ENCODE data around the gene ATXN1. TPM values are rescaled to one million over a fixed set of nuclear protein-coding genes. Genes with fewer than 3 reads are reported as not detected.

Gene ATXN1
- total RNA-seq, 1 donor from 2014 or later: 3.9 TPM

GRCh38 chr6:16539086-16539931, 222.0 kb downstream of the ATXN1 start:
- no peak for DNase-seq (ENCODE audit: low read depth, low spot score)
- no peak for TF ChIP-seq CTCF (conservative IDR thresholded peaks at IDR 0.05)
- peaks cover 11% of the 10 kb centered on the region for H3K4me1 Mint-ChIP-seq
- H3K36me3 Mint-ChIP-seq (ENCODE audit: low read depth): no peaks in the 10 kb centered on the region
- H3K27me3 Mint-ChIP-seq (ENCODE audit: low read depth): no peaks in the 10 kb centered on the region
- no peak overlapping the region for H3K27ac Mint-ChIP-seq (ENCODE audit: unreplicated experiment)
- H3K4me3 Mint-ChIP-seq: no peak overlapping the region
- no peaks in the 10 kb centered on the region for H3K9me3 Mint-ChIP-seq

- Mint-ChIP-seq H3K27ac (ENCODE audit: unreplicated experiment) (no peak overlapping the region), H3K9me3 (no peaks in the 10 kb centered on the region), H3K27me3 (ENCODE audit: low read depth) (no peaks in the 10 kb centered on the region), H3K36me3 (ENCODE audit: low read depth) (no peaks in the 10 kb centered on the region), H3K4me1 (peaks cover 5% of the 10 kb centered on the region), H3K4me3 (no peak overlapping the region)
- TF ChIP-seq CTCF (conservative IDR thresholded peaks at IDR 0.05): no peak
- no peak for DNase-seq (ENCODE audit: low read depth, low spot score)
These were observed 225.7 kb downstream of the ATXN1 start for GRCh38 chr6:16535564-16535963.

GRCh38 chr6:16533721-16534136, 227.5 kb downstream of the ATXN1 start:
- H3K9me3 Mint-ChIP-seq: no peaks in the 10 kb centered on the region

GRCh38 chr6:16533210-16533609, 228.1 kb downstream of the ATXN1 start:
- no peak overlapping the region for H3K27ac Mint-ChIP-seq (ENCODE audit: unreplicated experiment)
- no peaks in the 10 kb centered on the region for H3K36me3 Mint-ChIP-seq (ENCODE audit: low read depth)
- TF ChIP-seq CTCF (conservative IDR thresholded peaks at IDR 0.05): no peak
- H3K4me3 Mint-ChIP-seq: no peak overlapping the region
- H3K9me3 Mint-ChIP-seq: no peaks in the 10 kb centered on the region
- no peaks in the 10 kb centered on the region for H3K27me3 Mint-ChIP-seq (ENCODE audit: low read depth)
- H3K4me1 Mint-ChIP-seq: no peaks in the 10 kb centered on the region
- DNase-seq (ENCODE audit: low read depth, low spot score): no peak

More at GRCh38 chr6:16533721-16534136, 227.5 kb downstream of the ATXN1 start:
- H3K4me1 Mint-ChIP-seq: no peaks in the 10 kb centered on the region
- H3K36me3 Mint-ChIP-seq (ENCODE audit: low read depth): no peaks in the 10 kb centered on the region
- no peak for TF ChIP-seq CTCF (conservative IDR thresholded peaks at IDR 0.05)
- no peak overlapping the region for H3K27ac Mint-ChIP-seq (ENCODE audit: unreplicated experiment)
- H3K4me3 Mint-ChIP-seq: no peak overlapping the region
- no peak for DNase-seq (ENCODE audit: low read depth, low spot score)
- no peaks in the 10 kb centered on the region for H3K27me3 Mint-ChIP-seq (ENCODE audit: low read depth)

GRCh38 chr6:16527691-16528090, 233.6 kb downstream of the ATXN1 start:
- no peaks in the 10 kb centered on the region for H3K36me3 Mint-ChIP-seq (ENCODE audit: low read depth)
- DNase-seq (ENCODE audit: low read depth, low spot score): no peak
- H3K27ac Mint-ChIP-seq (ENCODE audit: unreplicated experiment): no peak overlapping the region
- H3K9me3 Mint-ChIP-seq: no peaks in the 10 kb centered on the region
- no peaks in the 10 kb centered on the region for H3K27me3 Mint-ChIP-seq (ENCODE audit: low read depth)
- no peak for TF ChIP-seq CTCF (conservative IDR thresholded peaks at IDR 0.05)
- H3K4me1 Mint-ChIP-seq: no peaks in the 10 kb centered on the region
- no peak overlapping the region for H3K4me3 Mint-ChIP-seq
